Breast epithelium (tissue), 3 donors: ENCODE measurements around the gene SLC2A10.

Source experiments
- POLR2AphosphoS5 ChIP-seq, 3 donors: sonication (generic); formaldehyde crosslinking; IDR thresholded peaks; one replicate each; pipeline ENCODE4 v1.6.1; 2017; ENCODE audit warnings: antibody characterized with exemption in 3 of 3
- TF ChIP-seq, protein P1 (sequence below), 3 donors: fragments of 450-650 bp; IDR thresholded peaks; one replicate each; pipeline ENCODE4 v1.5.1; 2016 to 2017; ENCODE audit warnings: antibody characterized with exemption in 3 of 3, mild to moderate bottlenecking in 3 of 3, moderate library complexity in 3 of 3

DNA sequence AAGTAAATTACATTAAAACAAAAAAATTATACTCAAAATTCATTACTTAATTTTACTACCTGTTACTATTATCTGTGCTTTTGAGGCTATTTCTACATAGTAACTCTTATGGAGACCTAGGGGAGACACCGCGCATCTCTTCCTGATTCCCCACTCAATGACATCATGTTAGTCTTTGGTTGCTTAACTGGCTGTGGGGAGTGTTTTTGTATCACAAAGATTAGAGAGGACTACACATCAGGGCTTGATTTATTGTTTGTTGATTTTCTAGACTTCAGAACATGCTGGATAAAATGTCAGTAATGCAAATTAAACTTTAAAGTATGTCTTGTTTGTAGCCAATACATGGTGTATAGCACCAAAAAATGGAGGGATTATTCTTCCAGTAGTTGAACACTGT, 26.0 kb downstream of the SLC2A10 start:
- TF ChIP-seq, protein P1, sequence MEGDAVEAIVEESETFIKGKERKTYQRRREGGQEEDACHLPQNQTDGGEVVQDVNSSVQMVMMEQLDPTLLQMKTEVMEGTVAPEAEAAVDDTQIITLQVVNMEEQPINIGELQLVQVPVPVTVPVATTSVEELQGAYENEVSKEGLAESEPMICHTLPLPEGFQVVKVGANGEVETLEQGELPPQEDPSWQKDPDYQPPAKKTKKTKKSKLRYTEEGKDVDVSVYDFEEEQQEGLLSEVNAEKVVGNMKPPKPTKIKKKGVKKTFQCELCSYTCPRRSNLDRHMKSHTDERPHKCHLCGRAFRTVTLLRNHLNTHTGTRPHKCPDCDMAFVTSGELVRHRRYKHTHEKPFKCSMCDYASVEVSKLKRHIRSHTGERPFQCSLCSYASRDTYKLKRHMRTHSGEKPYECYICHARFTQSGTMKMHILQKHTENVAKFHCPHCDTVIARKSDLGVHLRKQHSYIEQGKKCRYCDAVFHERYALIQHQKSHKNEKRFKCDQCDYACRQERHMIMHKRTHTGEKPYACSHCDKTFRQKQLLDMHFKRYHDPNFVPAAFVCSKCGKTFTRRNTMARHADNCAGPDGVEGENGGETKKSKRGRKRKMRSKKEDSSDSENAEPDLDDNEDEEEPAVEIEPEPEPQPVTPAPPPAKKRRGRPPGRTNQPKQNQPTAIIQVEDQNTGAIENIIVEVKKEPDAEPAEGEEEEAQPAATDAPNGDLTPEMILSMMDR (IDR thresholded peaks at IDR 0.05): no peak
- TF ChIP-seq POLR2AphosphoS5 (IDR thresholded peaks at IDR 0.05): no peak
